ENCODE measurements around the gene GTF2B. TPM values are rescaled to one million over a fixed set of nuclear protein-coding genes. Genes with fewer than 3 reads are reported as not detected.
A peak's percentile ranks its signal among the peaks of the same experiment; 100 is the strongest.

Gene GTF2B
- total RNA-seq, 1 donor from 2014 or later: 27.5 TPM

GRCh38 chr1:88878731-88879130 lies 12.6 kb downstream of the GTF2B start:
- Mint-ChIP-seq H3K9me3 (no peaks in the 10 kb centered on the region), H3K27me3 (no peaks in the 10 kb centered on the region), H3K4me1 (ENCODE audit: unreplicated experiment) (peaks cover 15% of the 10 kb centered on the region), H3K36me3 (peaks cover 1% of the 10 kb centered on the region), H3K27ac (peak overlapping the region; percentile 9), H3K4me3 (no peak overlapping the region)
- TF ChIP-seq CTCF (conservative IDR thresholded peaks at IDR 0.05): no peak
- DNase-seq (ENCODE audit: extremely low spot score, unreplicated experiment): no peak

- Mint-ChIP-seq H3K36me3 (peaks cover 3% of the 10 kb centered on the region), H3K27me3 (no peaks in the 10 kb centered on the region), H3K27ac (peak overlapping the region; percentile 77), H3K9me3 (no peaks in the 10 kb centered on the region), H3K4me3 (no peak overlapping the region), H3K4me1 (ENCODE audit: unreplicated experiment) (peaks cover 14% of the 10 kb centered on the region)
- DNase-seq (ENCODE audit: extremely low spot score, unreplicated experiment): no peak
- TF ChIP-seq CTCF (conservative IDR thresholded peaks at IDR 0.05): no peak
Measured at GRCh38 chr1:88877911-88878310, 13.5 kb downstream of the GTF2B start.

GRCh38 chr1:88877382-88877825 lies 14.0 kb downstream of the GTF2B start:
- peaks cover 7% of the 10 kb centered on the region for H3K36me3 Mint-ChIP-seq
- no peaks in the 10 kb centered on the region for H3K9me3 Mint-ChIP-seq
- no peak for DNase-seq (ENCODE audit: extremely low spot score, unreplicated experiment)
- no peaks in the 10 kb centered on the region for H3K27me3 Mint-ChIP-seq
- H3K4me1 Mint-ChIP-seq (ENCODE audit: unreplicated experiment): peaks cover 14% of the 10 kb centered on the region
- H3K4me3 Mint-ChIP-seq: no peak overlapping the region
- peak; percentile 85 for TF ChIP-seq CTCF (conservative IDR thresholded peaks at IDR 0.05)
- H3K27ac Mint-ChIP-seq: peak overlapping the region; percentile 77

GRCh38 chr1:88876573-88877365 lies 14.6 kb downstream of the GTF2B start:
- peaks cover 14% of the 10 kb centered on the region for H3K4me1 Mint-ChIP-seq (ENCODE audit: unreplicated experiment)
- H3K36me3 Mint-ChIP-seq: peaks cover 7% of the 10 kb centered on the region
- no peak overlapping the region for H3K27ac Mint-ChIP-seq
- TF ChIP-seq CTCF (conservative IDR thresholded peaks at IDR 0.05): no peak
- H3K27me3 Mint-ChIP-seq: no peaks in the 10 kb centered on the region
- H3K4me3 Mint-ChIP-seq: no peak overlapping the region
- H3K9me3 Mint-ChIP-seq: no peaks in the 10 kb centered on the region
- no peak for DNase-seq (ENCODE audit: extremely low spot score, unreplicated experiment)

DNA sequence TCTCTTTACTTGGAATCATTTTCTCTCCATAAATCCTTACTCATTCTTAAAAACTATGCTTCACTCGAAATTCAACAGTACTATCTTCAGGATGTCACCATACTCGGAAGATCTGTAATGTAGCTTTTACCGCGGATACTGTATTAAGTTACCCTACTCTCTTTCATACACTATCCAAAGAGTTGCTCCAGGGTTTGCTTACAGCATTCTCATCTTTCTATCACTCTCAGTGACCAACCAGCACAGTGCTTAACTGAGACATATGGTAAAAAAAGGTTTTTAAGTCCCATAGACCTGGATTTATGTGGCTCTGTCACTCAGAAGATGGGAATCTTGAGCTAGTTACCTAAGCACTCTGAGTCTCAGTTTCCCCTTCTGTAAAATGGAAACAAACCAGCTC lies 15.8 kb downstream of the GTF2B start:
- peaks cover 10% of the 10 kb centered on the region for H3K36me3 Mint-ChIP-seq
- DNase-seq (ENCODE audit: extremely low spot score, unreplicated experiment): no peak
- no peak overlapping the region for H3K4me3 Mint-ChIP-seq
- H3K9me3 Mint-ChIP-seq: no peaks in the 10 kb centered on the region
- peaks cover 14% of the 10 kb centered on the region for H3K4me1 Mint-ChIP-seq (ENCODE audit: unreplicated experiment)
- no peak for TF ChIP-seq CTCF (conservative IDR thresholded peaks at IDR 0.05)
- H3K27ac Mint-ChIP-seq: no peak overlapping the region
- no peaks in the 10 kb centered on the region for H3K27me3 Mint-ChIP-seq

Data from type B pancreatic cell (in vitro differentiated cells).